ENCODE data around the gene CPSF3.
"Not testable (repeated sequence)": the region's sequence is repeated elsewhere in the genome, so short reads cannot be mapped to it uniquely, and the experiment has no call there.

Gene CPSF3

DNA sequence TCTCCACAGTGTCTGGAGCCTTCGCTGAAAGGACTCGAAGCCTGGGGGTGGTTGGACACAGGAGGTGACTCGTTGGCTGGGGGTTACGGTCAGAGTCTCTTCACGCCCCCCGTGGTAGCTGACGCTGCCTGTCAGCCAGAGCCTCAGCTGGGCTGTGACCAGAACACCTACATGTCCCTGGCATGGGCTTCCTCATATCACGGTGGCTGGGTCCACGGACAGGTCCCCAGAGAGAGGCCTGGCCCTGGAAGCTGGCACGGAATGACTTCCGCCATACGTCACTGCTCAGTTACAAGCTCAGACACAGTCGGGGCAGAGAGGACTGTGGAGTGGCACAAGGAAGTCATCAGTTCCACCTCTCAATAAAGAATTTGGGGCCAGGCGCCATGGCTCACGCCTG lies 28.6 kb upstream of the CPSF3 start:
- no peak for DNase-seq (ENCODE audit: low read depth)

DNA sequence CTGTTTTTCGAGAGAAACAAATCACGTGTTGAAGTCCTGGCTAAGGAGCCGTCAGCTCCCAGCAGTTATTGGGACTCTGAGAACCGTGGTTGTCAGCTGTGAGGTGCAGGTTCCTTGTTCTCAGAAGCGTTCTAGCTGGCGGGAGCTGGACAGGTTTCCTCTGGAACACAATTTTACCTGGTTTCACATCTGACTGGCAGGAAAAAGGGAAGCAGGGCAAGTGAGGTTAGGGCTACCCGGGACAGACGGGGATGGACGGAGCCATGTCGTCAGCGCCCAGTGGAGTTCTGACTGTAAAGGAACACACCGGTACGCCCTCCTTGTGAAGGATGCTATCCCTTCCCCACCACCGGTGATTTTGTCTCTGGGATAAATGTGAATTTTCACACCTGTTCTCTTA lies 26.3 kb upstream of the CPSF3 start:
- DNase-seq (ENCODE audit: low read depth), result no peak

DNA sequence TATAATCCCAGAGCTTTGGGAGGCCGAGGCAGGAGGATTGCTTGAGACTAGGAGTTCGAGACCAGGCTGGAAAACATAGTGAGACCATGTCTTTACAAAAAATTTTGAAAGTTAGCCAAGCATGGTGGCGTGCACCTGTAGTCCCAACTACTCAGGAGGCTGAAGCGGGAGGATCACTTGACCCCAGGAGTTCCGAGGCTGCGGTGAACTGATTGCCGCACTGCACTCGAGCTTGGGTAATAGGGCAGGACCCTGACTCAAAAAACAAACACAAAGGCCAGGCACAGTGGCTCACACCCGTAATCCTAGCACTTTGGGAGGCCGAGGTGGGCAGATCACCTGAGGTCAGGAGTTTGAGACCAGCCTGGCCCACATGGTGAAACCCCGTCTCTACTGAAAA lies 25.2 kb upstream of the CPSF3 start:
- not testable (repeated sequence) for DNase-seq (ENCODE audit: low read depth)

DNA sequence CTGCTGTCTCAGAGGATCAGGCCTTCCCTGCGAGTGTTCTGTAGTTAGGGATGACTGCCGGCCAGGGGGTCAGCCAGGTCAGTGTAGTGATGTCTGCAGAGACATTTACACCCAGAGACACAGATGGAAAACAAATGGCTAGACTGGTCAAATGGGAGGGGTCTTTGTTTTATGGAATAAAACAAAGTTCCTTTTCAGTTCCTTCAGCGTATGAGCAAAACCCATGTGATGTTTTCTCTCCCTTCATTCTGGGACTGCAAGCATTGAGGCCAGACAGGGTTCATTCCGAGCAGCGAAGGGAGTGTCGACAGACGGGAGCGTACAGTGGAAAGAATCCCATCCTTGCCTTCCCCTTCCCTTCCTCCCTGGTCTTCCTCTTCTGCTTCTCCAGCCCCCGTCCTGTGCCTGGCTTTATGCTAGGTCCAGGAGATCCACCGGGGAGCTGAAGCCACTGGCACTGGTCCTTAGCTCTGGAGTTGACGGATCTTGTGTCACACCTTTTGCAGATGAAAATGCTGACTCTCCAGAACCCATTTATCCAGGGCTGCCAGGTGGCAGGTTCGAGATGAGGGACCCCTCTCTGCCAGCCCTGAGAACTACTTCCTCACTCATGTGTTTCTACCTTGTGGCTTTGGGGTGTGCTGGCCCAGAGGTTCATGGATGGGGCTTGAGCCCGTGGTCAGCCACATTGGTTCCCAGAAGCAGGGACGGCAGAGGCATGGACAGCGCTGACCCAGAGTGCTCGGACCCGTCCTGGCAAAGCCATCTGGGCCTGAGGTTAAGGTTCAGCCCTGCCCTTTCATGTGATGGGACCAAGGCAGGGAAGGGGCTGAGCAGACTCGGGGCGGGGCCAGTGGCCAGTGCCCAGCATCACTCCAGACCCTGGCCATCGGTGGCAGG lies 24.3 kb upstream of the CPSF3 start:
- no peak for DNase-seq (ENCODE audit: low read depth)

DNA sequence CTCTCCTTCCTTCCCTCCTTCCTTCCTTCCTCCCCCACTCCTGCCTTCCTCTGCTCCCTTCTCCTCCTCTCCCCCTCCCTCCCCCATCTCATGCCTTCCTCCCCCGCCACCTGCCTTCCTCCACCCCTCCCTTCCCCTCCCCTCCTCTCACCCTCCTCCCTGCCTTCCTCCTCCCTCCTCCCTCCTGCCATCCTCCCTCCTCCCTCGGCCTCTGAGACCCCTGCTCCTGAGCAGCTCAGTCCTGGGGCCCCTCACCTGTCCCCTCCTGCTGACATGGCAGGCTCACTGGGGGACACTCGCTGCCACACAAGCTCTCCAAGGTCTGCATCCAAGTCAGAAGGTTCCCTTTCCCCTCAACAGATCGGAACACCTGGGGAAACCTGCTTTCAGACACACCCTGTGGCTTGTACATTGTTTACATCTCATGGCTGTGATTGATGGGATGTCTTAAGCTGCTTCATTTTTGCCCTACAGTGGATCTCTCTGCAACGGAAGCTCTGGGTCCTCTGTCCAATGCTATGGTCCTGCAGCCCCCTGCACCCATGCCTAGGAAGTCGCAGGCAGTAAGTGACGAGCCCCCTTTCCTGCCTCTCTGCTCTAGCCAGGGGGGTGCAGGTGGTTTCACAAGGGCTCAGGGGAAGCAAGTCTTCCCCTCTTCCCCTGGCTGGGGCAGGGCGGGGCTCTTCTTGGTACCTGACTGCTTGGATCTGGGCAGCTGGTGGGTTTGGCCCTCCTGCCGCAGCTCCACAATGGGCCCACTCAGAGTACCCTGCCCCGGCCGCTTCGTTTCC lies 23.0 kb upstream of the CPSF3 start:
- DNase-seq (ENCODE audit: low read depth), result no peak

DNA sequence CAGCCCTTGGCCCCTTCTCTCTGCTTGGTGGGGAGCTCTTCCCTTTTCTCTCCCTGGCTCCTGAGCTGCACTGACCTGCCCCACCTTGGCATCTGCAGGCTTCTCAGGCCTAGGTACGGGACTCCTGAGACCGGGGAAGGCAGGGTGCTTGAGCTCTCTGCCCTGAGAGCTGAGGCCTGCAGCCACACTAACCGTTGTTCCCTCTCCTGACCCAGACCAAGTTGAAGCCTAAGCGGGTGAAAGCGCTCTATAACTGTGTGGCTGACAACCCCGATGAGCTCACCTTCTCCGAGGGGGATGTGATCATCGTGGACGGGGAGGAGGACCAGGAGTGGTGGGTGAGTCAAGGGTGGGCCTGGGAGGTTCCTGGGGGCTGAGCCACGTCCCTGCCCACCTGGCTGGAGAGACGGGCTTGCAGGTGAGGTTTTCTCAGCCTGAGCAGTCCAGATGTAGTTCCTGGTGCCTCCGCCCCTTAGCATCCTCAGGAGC lies 22.4 kb upstream of the CPSF3 start:
- no peak for DNase-seq (ENCODE audit: low read depth)

DNA sequence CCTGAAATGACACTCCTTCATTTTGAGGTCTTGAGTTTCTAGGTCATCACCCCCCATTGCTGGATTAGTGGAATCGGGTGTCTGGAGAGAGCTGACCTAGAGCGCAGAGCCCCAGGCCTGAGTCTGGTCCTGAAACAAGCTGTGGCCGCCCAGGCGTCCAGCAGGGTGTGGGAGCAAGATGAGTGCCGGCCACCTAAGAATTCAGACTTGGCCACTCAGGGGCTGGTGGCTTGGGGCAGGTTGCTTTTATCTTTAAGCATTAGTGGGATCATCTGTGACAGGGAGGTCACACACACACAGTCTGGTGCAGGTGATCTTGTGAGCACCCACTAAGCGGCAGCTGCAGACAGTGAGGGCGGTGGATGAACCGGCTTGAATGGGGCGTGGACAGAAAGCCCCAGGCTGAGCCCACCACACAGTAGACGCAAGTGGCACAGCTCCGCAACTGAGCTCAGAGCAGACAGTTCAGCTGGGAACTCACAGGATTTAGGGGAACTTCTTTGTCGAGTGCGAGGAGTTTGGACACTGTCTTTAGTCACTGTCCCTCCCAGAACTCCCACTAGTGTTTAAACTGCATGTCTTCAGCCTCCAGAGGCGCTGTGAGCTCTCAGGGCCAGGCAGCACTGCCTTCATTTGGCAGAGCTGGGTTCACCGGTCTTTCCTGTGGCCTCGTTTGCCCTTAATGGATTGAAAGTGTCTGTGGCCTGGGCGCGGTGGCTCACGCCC lies 21.6 kb upstream of the CPSF3 start:
- no peak for DNase-seq (ENCODE audit: low read depth)

DNA sequence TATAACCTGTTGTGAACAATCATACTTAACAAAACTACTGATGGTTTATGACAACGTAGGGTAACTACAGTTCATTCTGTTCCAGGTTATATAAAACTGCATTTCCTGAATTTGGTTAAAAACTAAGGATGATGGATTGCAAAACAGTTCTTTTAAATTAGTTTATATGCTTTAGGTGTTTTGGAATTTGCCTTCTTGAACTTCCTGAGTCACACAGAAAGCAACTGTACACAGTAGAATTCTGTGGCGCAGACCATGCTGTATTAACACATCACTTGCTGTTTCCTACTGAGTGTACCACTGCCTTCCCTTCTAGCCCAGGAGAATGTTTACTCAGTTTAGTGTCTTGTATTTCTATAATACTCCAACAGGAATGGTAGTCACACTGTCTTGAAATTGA lies 19.5 kb upstream of the CPSF3 start:
- DNase-seq (ENCODE audit: low read depth), result no peak

DNA sequence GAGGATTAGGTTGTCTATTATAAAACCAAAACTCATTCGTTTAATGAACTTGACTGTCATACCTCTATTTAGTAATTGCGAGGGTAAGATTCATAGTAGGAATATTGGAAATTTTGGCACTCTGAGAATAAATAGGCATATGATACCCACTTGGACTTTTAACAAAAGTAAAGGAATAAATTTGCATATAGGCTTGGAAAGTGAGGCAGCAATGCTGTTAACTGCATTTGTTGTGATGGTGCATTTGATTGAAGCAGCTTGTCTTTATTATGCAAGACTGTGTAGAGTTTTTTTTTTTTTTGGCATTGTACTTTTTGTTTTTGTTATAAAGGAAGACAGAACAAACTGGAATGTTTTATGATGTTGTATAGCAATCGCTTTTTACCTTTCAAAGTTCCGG lies 19.0 kb upstream of the CPSF3 start:
- DNase-seq (ENCODE audit: low read depth), result no peak

DNA sequence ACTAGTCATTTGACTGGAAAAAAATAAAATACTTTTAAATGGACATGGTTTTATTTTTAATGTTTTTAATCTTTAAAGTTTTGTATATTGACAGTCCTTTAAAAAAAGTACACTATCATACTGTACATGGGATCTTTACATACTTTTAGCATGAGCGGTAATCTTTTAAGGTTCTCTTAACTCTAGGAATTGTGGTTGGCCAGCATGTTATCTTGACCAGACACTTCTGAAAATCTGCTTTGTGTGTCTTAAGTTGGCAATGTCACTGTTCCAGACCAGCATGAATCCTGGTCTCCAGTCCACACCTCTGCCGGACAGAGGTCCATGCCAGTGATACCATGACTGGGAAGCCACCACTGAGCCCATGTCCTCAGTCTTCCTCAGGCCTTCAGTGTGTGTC lies 17.8 kb upstream of the CPSF3 start:
- DNase-seq (ENCODE audit: low read depth), result no peak

DNA sequence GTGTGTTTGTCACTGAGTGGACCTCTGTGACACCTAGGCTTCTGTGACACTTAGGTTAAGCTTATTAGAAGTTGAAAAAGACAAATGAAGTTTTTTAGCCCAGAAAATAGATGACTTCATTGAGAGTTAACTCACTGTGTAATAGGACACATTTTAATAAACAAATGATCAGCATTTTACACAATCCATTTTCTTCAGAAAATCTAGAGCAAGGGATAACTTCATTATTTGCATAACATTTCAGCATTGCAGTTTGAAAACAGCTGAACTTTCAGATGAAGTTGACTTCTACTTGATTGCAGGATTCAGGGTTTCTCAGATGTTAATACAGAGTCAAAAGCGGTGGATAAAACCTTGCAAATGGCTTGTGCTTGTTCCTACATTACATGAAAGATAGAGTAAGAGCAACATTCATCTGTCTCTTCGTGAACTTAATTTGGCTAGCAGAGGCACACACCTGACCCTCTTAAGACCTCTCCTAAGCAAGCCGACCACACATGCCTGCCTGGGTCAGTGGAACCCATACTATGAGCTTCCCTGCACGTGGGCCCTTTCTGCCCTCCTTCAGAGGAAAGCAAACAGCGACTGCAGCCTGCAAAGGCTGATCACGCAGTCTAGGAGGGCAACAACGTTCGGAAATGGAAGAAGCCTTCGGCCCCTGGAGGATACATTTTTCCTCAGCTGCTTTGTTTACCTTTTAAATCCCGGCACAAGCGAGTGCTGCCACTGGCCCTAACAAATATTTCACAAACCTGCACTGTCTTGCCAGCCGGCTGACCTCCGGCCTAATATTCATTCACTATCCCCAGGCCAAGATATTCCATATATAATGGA lies 16.7 kb upstream of the CPSF3 start:
- no peak for DNase-seq (ENCODE audit: low read depth)

DNA sequence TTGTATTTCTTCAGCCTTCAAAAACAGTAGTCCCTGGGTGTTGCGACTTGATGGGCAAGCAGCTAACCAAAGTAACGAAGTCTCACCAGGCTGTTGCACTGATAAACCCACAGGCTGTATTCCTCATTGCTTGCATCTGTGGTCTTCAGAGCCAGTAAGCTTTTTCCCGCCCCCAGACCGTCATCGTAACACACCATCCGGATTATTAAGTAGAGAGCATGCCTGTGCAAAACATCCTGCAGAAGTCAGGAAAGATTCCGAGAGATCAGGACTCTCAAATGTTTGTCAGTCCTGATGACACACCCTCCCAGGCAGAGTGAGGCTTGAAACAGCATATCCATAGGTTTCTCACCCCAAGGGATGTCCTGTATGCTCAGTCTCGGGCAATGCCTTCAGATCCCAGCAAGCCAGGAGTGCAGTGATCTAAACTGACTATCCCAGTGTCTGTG lies 16.1 kb upstream of the CPSF3 start:
- DNase-seq (ENCODE audit: low read depth), result no peak

DNA sequence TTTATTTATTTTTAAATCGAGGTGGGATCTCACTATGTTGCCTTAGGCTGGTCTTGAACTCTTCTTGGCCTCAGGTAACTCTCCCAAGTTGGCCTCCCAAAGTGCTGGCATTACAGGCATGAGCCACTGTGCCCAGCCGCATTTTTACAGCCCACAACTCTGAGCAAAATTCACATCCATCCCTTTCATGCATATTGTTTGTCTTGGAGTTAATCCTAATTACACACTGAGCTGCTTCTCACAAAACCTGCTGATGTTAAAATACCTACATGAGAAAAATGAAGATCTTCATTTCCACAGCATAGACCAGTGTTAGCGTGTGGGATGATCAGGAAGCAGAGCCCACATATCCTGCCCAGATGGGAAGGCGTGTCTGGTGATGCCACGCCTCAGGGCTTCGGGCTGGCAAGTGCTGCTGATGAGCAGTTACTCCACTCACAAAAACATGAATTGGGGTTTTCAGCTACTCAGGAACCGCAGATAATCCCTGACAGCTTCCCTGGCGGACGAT lies 14.8 kb upstream of the CPSF3 start:
- DNase-seq (ENCODE audit: low read depth), result no peak

DNA sequence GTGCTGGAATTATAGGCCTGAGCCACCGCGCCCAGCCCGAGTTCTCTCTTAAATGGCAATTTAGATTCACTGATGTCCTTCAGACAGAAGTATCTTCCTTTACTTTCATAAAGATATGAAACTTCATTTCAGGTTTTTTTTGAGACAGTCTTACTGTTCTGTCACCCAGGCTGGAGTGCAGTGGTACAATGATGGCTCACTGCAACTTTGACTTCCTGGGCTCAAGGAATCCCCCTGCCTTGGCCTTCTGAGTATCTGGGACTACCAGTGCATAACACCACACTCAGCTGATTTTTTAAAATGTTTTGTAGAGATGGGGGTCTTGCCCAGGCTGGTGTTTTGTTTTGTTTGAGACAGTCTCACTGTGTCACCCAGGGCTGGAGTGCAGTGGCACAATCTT lies 13.3 kb upstream of the CPSF3 start:
- no peak for DNase-seq (ENCODE audit: low read depth)

DNA sequence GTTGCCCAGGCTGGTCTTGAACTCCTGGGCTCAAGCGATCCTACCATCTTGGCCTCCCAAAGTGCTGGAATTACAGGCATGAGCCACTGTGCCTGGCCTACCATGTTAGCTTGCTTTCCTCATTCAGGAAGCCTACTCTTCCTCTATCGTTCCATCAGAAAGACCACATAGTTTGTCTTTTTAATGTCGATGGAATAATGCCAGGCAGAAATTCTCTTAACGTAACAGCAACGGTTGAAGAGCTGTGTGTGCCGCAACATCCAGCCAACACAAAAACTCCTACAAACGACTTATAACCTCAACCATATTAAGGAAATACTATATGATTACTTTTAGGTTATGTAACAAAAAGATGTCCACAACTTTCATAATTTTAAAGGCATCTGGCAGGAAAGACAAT lies 10.7 kb upstream of the CPSF3 start:
- DNase-seq (ENCODE audit: low read depth), result no peak

DNA sequence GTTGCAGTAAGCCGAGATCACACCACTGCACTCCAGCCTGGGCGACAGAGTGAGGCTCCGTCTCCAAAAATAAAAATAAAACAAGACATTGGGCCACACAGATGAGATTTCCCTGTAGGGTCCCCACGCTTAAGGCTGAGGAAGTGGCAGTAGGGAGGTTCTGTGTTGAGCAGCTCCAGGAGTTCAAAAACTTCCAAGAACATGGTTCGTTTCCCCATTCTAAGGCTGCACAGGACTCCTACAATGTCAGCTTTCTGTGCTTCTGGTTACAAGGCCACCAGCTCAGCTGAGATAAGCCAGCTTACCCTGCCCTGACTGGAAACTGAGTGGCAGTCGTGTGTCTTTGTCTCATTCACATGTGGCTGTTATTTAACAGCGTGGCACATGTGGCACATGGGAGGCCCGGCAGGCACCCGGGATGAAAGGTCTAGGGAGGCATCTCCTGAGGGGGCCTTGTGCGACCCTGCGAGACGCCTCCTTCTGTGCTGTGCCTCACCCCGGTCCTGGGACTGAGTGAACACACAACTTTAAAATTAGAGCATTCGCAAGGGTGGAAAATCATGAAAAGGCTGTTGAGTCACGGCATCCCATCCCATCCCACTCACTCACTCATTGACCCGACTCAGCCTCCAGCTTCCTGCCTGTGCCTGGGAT lies 7.8 kb upstream of the CPSF3 start:
- DNase-seq (ENCODE audit: low read depth), result no peak

DNA sequence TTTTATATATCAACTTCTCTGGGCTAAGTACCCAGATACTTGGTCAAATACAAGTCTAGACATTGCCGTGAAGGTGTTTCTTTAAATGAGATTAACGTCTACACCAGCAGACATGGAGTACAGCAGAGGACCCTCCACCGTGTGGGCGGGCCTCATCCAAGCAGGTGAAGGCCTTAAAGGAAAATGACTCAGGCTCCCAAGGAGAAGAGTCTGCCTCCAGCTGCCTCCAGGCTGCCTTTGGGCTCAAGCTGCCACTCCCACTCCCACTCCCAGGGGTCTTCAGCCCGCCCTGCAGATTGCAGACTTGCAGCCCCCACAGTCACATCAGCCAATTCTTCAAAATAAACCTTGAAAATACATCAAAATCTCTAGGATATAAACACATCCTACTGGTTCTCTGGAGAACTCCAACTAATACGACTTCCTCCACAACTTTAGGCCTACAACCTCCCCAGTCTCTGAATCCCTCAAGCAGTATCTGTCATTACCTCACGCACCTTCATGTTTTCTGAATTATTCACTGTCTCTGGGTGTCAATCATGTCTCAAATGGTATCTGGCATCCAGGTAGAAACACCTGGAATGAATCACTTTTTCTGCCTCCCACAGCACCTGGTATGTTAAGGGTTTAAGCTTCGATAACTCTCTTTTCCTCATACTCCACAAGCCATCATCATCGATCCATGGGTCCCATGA lies 7.0 kb upstream of the CPSF3 start:
- no peak for DNase-seq (ENCODE audit: low read depth)

DNA sequence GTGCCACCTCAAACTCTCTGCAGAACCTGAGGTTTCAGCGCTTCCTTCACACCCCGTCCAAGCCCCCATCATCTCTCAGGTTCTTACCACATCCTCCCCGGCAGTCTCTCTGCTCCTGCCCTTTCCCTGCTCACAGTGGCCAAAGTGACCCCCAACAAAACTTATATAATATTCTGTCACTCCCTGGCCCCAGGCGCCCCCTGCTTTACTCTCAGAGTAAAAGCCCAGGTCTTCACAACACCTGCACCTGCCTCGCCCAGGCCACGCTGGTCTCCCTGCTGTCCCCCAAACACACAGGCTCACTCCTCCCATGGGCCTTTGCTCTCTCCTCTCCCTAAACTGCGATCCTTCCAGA lies 6.5 kb upstream of the CPSF3 start:
- DNase-seq (ENCODE audit: low read depth), result no peak

DNA sequence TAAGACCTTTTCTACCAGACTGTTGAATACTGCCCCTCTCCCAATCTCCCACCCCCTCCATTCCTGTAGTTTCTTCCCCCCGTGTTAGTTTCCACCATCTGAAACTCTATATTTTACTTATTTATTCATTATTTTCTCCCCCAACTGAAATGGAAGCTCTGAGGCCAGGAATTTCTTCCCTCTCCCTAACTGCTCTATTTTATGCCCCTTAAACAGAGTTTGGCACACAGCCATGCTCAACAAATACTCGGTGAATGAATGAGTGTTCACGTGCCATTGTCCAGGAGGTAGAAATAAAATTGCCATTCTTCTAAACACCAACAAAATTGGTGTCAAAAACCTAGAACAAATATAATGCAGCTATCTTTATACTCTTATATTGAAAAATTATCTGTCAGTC lies 5.7 kb upstream of the CPSF3 start:
- DNase-seq (ENCODE audit: low read depth), result no peak

DNA sequence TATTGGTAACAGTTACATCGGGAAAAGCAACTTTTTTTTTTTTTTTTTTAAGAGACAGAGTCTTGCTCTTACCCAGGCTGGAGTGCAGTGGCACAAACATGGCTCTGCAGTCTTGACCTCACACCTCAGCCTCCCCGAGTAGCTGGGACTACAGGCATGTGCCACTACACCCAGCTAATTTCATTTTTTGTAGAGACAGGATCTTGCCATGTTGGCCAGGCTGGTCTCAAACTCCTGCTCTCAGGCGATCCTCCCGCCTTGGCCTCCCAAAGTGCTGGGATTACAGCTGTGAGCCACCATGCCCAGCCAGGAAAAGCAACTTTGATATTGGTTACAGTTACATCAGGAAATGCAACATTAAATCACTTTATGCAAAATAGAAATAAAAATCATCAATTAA lies 4.7 kb upstream of the CPSF3 start:
- no peak for DNase-seq (ENCODE audit: low read depth)

Data from stimulated activated CD8-positive, alpha-beta memory T cell treated with anti-CD3 and anti-CD28 coated beads, Interleukin-12 subunit alpha, Interleukin-12 subunit beta, amount 100 ng/mL, for 1 hour (primary cell).